IPS DF 19.7 (cell line): ENCODE data around the gene HS3ST5.

Source experiments
- DNase-seq: peaks from one replicate; pipeline ENCODE4 v3.0.0-alpha.2; 2013; ENCODE audit warnings: low read depth, low spot score

The HS3ST5 gene

GRCh38 chr6:114342826-114343781, at the start of gene HS3ST5:
TSS of gene HS3ST5 (minus strand) at chr6:114343023. CDS start at chr6:114062845, 280,178 bp downstream.
- peak; percentile 71 for DNase-seq

- peak; percentile 20 for DNase-seq
Observed at GRCh38 chr6:114390176-114390575, 47.4 kb upstream of the HS3ST5 start.

GRCh38 chr6:114389111-114389510, 46.3 kb upstream of the HS3ST5 start:
- DNase-seq: no peak

GRCh38 chr6:114382406-114382805, 39.6 kb upstream of the HS3ST5 start:
- no peak for DNase-seq

- DNase-seq: no peak
Observed at GRCh38 chr6:114377881-114378280, 35.1 kb upstream of the HS3ST5 start.

- no peak for DNase-seq
Observed at GRCh38 chr6:114376611-114377175, 33.9 kb upstream of the HS3ST5 start.

GRCh38 chr6:114375541-114376192, 32.8 kb upstream of the HS3ST5 start:
- DNase-seq: no peak

- no peak for DNase-seq
Observed at GRCh38 chr6:114367315-114367961, 24.6 kb upstream of the HS3ST5 start.

- no peak for DNase-seq
Observed at GRCh38 chr6:114366899-114367298, 24.1 kb upstream of the HS3ST5 start.

GRCh38 chr6:114364301-114364700, 21.5 kb upstream of the HS3ST5 start:
- DNase-seq: no peak

- DNase-seq: no peak
Observed at GRCh38 chr6:114362957-114363356, 20.1 kb upstream of the HS3ST5 start.

GRCh38 chr6:114362396-114362795, 19.6 kb upstream of the HS3ST5 start:
- DNase-seq: no peak

- DNase-seq: no peak
Observed at GRCh38 chr6:114361036-114361435, 18.2 kb upstream of the HS3ST5 start.

GRCh38 chr6:114355300-114355699, 12.5 kb upstream of the HS3ST5 start:
- no peak for DNase-seq

GRCh38 chr6:114354482-114354881, 11.7 kb upstream of the HS3ST5 start:
- DNase-seq: no peak

GRCh38 chr6:114346451-114346850, 3.6 kb upstream of the HS3ST5 start:
- no peak for DNase-seq

- DNase-seq: no peak
Observed at GRCh38 chr6:114344971-114345275, 2.1 kb upstream of the HS3ST5 start.

GRCh38 chr6:114344246-114344970, 1.6 kb upstream of the HS3ST5 start:
- no peak for DNase-seq

- no peak for DNase-seq
Observed at GRCh38 chr6:114343782-114344144, 940 bp upstream of the HS3ST5 start.

GRCh38 chr6:114342086-114342825, 567 bp downstream of the HS3ST5 start:
- DNase-seq: no peak

- no peak for DNase-seq
Observed at GRCh38 chr6:114339706-114340105, 3.1 kb downstream of the HS3ST5 start.
